OCI-LY3 (cell line): ENCODE measurements around the gene SBNO2.

Experiments
- H2AFZ ChIP-seq: fragments of 200-600, 300-600 bp; shearing (Covaris generic); 2 replicates; pipeline ENCODE4 v1.6.0; 2014; ENCODE audit warnings: antibody characterized with exemption, low read depth, low read length
- H3K27ac ChIP-seq: fragments of 200-600, 300-600 bp; sonication (generic); 2 replicates; pipeline ENCODE4 v1.5.1; 2014; ENCODE audit warnings: mild to moderate bottlenecking, low read length, moderate library complexity, mixed read lengths
- H3K27me3 ChIP-seq: fragments of 200-600, 300-600 bp; sonication (generic); 2 replicates; pipeline ENCODE4 v1.6.1; 2014; ENCODE audit warnings: low read depth, low read length, mixed read lengths
- H3K36me3 ChIP-seq: fragments of 200-600, 300-600 bp; sonication (generic); replicated peaks from 2 replicates; pipeline ENCODE3; 2014; ENCODE audit warnings: low read depth, low read length, mixed read lengths
- H3K4me1 ChIP-seq: fragments of 300-600, 200-600 bp; sonication (generic); 2 replicates; pipeline ENCODE4 v1.6.1; 2014; ENCODE audit warnings: low read length, mixed read lengths
- H3K4me2 ChIP-seq: fragments of 200-600, 300-600 bp; sonication (generic); 2 replicates; pipeline ENCODE4 v1.6.1; 2014; ENCODE audit warnings: low read length, mixed read lengths
- H3K4me3 ChIP-seq: fragments of 300-600, 200-600 bp; sonication (generic); 2 replicates; pipeline ENCODE4 v1.5.1; 2014; ENCODE audit warnings: antibody characterized with exemption, mild to moderate bottlenecking, low read length, moderate library complexity
- H3K79me2 ChIP-seq: fragments of 300-600, 200-600 bp; shearing (Covaris generic); 2 replicates; pipeline ENCODE4 v1.6.1; 2014; ENCODE audit warnings: mild to moderate bottlenecking, low read length, mixed read lengths
- H3K9ac ChIP-seq: fragments of 300-600, 200-600 bp; shearing (Covaris generic); 2 replicates; pipeline ENCODE4 v1.6.0; 2014; ENCODE audit warnings: mild to moderate bottlenecking, low read length, moderate library complexity
- H3K9me3 ChIP-seq: fragments of 200-600, 300-600 bp; shearing (Covaris generic); 2 replicates; pipeline ENCODE4 v1.6.1; 2014; ENCODE audit warnings: low read length, mixed read lengths; ENCODE audit not compliant: insufficient read depth
- H4K20me1 ChIP-seq: fragments of 200-600, 300-600 bp; sonication (generic); 2 replicates; pipeline ENCODE4 v1.6.1; 2016; ENCODE audit warnings: low read length, mixed read lengths; ENCODE audit not compliant: insufficient read depth
- CTCF ChIP-seq: fragments of 200-600, 300-600 bp; sonication (generic); IDR thresholded peaks from 2 replicates; pipeline ENCODE4 v1.5.1; 2014; ENCODE audit warnings: antibody characterized with exemption, low read length, low read depth
- EZH2phosphoT487 ChIP-seq: fragments of 200-600 bp; shearing (Covaris generic); IDR thresholded peaks from 2 replicates; pipeline ENCODE4 v1.6.1; 2018; ENCODE audit warnings: antibody characterized with exemption, mixed run types, low read depth

The SBNO2 gene

GRCh38 chr19:1146858-1147780 lies 26.9 kb downstream of the SBNO2 start:
- no peak overlapping the region for H3K9ac ChIP-seq
- peaks cover 14% of the 10 kb centered on the region for H4K20me1 ChIP-seq
- no peak overlapping the region for H3K4me3 ChIP-seq
- peaks cover 28% of the 10 kb centered on the region for H3K36me3 ChIP-seq
- H3K9me3 ChIP-seq: no peaks in the 10 kb centered on the region
- no peak overlapping the region for H3K4me2 ChIP-seq
- H3K79me2 ChIP-seq: no peaks in the 10 kb centered on the region
- H3K27me3 ChIP-seq: no peaks in the 10 kb centered on the region
- H3K4me1 ChIP-seq: no peaks in the 10 kb centered on the region
- TF ChIP-seq EZH2phosphoT487: no peak
- TF ChIP-seq CTCF: no peak
- no peak overlapping the region for H2AFZ ChIP-seq
- H3K27ac ChIP-seq: no peak overlapping the region

- Histone ChIP-seq H3K4me2 (no peak overlapping the region), H3K36me3 (peaks cover 25% of the 10 kb centered on the region)
- no peak for TF ChIP-seq EZH2phosphoT487
- TF ChIP-seq CTCF: no peak
Measured at GRCh38 chr19:1146412-1146699, 27.7 kb downstream of the SBNO2 start.

GRCh38 chr19:1145635-1146411 lies 28.2 kb downstream of the SBNO2 start:
- H3K36me3 ChIP-seq: peaks cover 25% of the 10 kb centered on the region
- H3K9me3 ChIP-seq: no peaks in the 10 kb centered on the region
- no peak overlapping the region for H2AFZ ChIP-seq
- no peak for TF ChIP-seq CTCF
- TF ChIP-seq EZH2phosphoT487: no peak
- no peak overlapping the region for H3K27ac ChIP-seq
- H3K27me3 ChIP-seq: no peaks in the 10 kb centered on the region
- no peak overlapping the region for H3K4me3 ChIP-seq
- no peaks in the 10 kb centered on the region for H3K79me2 ChIP-seq
- peaks cover 8% of the 10 kb centered on the region for H4K20me1 ChIP-seq
- no peak overlapping the region for H3K9ac ChIP-seq
- H3K4me1 ChIP-seq: no peaks in the 10 kb centered on the region
- no peak overlapping the region for H3K4me2 ChIP-seq

More at GRCh38 chr19:1146412-1146699, 27.7 kb downstream of the SBNO2 start:
- Histone ChIP-seq H4K20me1 (peaks cover 10% of the 10 kb centered on the region), H3K9me3 (no peaks in the 10 kb centered on the region), H3K4me3 (no peak overlapping the region), H3K9ac (no peak overlapping the region), H2AFZ (no peak overlapping the region), H3K27ac (no peak overlapping the region), H3K79me2 (no peaks in the 10 kb centered on the region), H3K27me3 (no peaks in the 10 kb centered on the region), H3K4me1 (no peaks in the 10 kb centered on the region)

- no peaks in the 10 kb centered on the region for H3K4me1 ChIP-seq
- no peak for TF ChIP-seq CTCF
- no peak for TF ChIP-seq EZH2phosphoT487
- peaks cover 6% of the 10 kb centered on the region for H4K20me1 ChIP-seq
- no peaks in the 10 kb centered on the region for H3K9me3 ChIP-seq
- H3K27me3 ChIP-seq: no peaks in the 10 kb centered on the region
- no peak overlapping the region for H3K9ac ChIP-seq
- H3K27ac ChIP-seq: no peak overlapping the region
- peaks cover 34% of the 10 kb centered on the region for H3K36me3 ChIP-seq
- no peak overlapping the region for H2AFZ ChIP-seq
- no peak overlapping the region for H3K4me2 ChIP-seq
- H3K79me2 ChIP-seq: no peaks in the 10 kb centered on the region
- H3K4me3 ChIP-seq: no peak overlapping the region
Measured at GRCh38 chr19:1144741-1145140, 29.3 kb downstream of the SBNO2 start.
